ENCODE measurements around the gene TMED5.
A peak's percentile ranks its signal among the peaks of the same experiment; 100 is the strongest.
"Not testable (repeated sequence)": the region's sequence is repeated elsewhere in the genome, so short reads cannot be mapped to it uniquely, and the experiment has no call there.

TMED5 gene

GRCh38 chr1:93179886-93180722 lies at the start of gene TMED5:
TMED5 (minus strand) TSS chr1:93180413; CDS start chr1:93180242, 171 bp downstream.
- peak; percentile 90 for DNase-seq (ENCODE audit: low read depth)
- no peak for TF ChIP-seq CTCF (IDR thresholded peaks at IDR 0.05; ENCODE audit: low read depth, low read length, missing control alignments)
- H3K4me3 ChIP-seq (ENCODE audit: low read depth, low read length) = peak within 1 kb of the TSS; percentile 97

DNA sequence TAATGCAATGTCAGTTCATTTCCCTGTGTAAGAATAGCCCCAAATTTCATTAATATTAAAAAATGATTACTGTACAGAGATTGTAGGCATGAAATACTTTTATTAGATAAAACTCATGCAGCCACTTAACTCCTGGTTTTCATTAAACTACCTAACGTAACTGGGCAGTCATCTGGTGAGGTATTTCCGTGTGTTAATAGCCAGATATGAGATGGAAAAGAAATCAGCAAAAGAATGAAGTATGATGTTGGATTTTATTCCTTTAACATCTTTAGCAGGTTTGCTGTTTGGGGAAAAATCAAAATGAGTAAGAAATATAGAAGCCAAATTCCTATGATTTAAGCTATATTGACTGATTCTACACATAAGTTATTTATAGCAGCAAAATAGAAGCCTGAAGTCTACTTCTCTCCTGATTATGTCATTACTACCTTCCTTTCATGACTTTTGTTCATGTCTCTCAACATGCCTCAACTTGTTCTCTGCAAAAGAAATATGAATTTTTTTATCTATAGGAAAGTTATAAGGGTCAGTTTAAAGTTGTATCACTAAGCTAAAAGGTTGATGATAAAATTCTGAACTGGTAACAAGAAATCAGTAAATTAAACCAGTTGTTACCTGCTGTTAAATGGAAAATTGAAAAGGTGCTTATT lies 42.9 kb upstream of the TMED5 start:
- DNase-seq (ENCODE audit: low read depth) = no peak
- TF ChIP-seq CTCF (IDR thresholded peaks at IDR 0.05; ENCODE audit: low read depth, low read length, missing control alignments) = no peak
- H3K4me3 ChIP-seq (ENCODE audit: low read depth, low read length) = no peak overlapping the region

DNA sequence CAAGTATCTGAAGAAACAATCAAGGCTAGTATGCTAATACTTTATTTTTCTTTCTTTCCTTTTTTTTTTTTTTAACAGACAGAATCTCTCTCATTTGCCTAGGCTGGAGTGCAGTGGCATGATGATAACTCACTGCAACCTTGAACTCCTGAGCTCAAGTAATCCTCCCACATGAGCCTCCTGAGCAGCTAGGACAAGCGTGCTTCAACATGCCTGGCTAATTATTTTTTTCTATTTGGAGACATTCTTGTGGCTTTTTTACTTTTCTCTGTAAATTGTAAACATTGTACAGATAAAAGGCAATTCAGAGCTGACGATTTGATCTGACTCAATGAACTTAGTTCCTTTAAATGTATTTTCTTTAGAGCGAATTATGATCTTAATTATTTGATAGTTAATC lies 41.7 kb upstream of the TMED5 start:
- no peak overlapping the region for H3K4me3 ChIP-seq (ENCODE audit: low read depth, low read length)
- TF ChIP-seq CTCF (IDR thresholded peaks at IDR 0.05; ENCODE audit: low read depth, low read length, missing control alignments) = no peak
- DNase-seq (ENCODE audit: low read depth) = no peak

DNA sequence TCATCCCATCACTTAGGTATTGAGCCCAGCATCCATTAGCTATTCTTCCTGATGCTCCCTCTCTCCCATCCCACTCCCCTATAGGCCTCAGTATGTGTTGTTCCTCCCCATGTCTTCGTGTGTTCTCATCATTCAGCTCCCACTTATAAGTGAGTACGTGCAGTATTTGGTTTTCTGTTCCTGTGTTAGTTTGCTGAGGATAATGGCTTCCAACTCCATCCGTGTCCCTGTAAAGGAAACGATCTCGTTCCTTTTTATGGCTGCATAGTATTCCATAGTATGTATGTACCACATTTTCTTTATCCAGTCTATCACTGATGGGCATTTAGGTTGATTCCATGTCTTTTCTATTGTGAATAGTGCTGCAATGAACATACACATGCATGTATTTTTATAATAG lies 40.5 kb upstream of the TMED5 start:
- not testable (repeated sequence) for H3K4me3 ChIP-seq (ENCODE audit: low read depth, low read length); DNase-seq (ENCODE audit: low read depth)

DNA sequence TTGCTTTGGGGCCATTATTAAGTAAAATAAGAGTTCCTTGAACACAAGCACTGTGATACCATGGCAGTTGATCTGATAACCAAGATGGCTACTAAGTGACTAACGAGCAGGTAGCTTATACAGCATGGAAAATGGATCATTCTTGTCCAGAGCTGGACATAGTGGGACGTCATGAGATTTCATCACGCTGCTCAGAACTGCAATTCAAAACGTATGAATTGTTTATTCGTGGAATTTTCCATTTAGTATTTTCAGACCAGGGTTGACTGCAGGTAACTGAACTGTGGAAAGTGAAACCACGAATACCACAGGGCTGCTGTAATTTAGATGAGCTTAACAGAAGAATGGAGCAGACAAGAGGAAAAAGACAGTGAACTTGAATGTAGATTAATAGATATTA lies 39.2 kb upstream of the TMED5 start:
- H3K4me3 ChIP-seq (ENCODE audit: low read depth, low read length) = no peak overlapping the region
- no peak for DNase-seq (ENCODE audit: low read depth)
- no peak for TF ChIP-seq CTCF (IDR thresholded peaks at IDR 0.05; ENCODE audit: low read depth, low read length, missing control alignments)

- H3K4me3 ChIP-seq (ENCODE audit: low read depth, low read length) = no peak overlapping the region
- no peak for TF ChIP-seq CTCF (IDR thresholded peaks at IDR 0.05; ENCODE audit: low read depth, low read length, missing control alignments)
- DNase-seq (ENCODE audit: low read depth) = no peak
These were observed 35.1 kb upstream of the TMED5 start for GRCh38 chr1:93215322-93215721.

- no peak for DNase-seq (ENCODE audit: low read depth)
- no peak for TF ChIP-seq CTCF (IDR thresholded peaks at IDR 0.05; ENCODE audit: low read depth, low read length, missing control alignments)
- H3K4me3 ChIP-seq (ENCODE audit: low read depth, low read length) = no peak overlapping the region
These were observed 27.0 kb upstream of the TMED5 start for GRCh38 chr1:93207211-93207610.
